TTC549 (cell line): Measurements from ENCODE around the gene WDR59.

Experiments
- FAIRE-seq: peaks from 2 replicates; lab custom pipeline; 2012; peaks lifted over from hg19 to GRCh38; lab: Jason Lieb, UNC

Gene WDR59

GRCh38 chr16:74903120-74903519 is 81.8 kb downstream of the WDR59 start:
- FAIRE-seq: no peak

DNA sequence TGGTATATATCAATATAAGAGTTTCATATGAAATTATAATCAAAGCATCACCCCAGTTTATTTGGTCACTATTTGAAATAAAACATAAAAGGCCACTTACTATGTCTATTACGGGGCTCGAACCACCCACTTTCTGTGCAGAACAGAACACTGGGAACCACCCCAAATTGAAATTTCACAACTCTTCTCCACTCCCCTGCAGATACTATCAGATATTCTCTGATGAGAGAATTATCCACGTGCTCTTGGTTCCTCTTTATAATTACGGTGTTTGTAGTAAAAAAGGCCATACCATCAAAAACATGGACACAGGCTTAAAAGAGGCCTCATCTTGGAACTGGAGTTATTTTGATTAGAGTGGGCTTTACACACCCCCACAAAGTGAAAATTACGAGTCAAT is 82.8 kb downstream of the WDR59 start:
- no peak for FAIRE-seq

GRCh38 chr16:74901606-74902005 is 83.3 kb downstream of the WDR59 start:
- FAIRE-seq: no peak

DNA sequence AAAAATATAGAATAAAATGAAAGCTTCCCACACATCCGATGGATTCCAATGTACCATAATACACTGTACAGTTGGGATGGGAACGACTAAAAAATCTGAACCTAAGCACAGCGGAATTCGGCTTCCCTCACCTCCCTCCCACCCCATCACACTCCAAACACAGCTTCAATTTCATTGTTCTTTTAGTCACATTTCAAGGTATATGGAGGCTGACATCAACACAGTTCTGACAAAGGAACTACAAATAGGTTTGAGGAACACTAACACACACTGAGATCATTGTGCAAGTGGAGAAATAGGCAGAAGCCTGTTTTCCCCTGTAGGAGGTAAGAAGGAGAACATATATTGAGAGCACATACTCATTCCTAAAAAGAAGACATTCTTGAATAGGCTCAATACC is 85.1 kb downstream of the WDR59 start:
- FAIRE-seq: no peak

GRCh38 chr16:74898659-74899058 is 86.3 kb downstream of the WDR59 start:
- FAIRE-seq: no peak

DNA sequence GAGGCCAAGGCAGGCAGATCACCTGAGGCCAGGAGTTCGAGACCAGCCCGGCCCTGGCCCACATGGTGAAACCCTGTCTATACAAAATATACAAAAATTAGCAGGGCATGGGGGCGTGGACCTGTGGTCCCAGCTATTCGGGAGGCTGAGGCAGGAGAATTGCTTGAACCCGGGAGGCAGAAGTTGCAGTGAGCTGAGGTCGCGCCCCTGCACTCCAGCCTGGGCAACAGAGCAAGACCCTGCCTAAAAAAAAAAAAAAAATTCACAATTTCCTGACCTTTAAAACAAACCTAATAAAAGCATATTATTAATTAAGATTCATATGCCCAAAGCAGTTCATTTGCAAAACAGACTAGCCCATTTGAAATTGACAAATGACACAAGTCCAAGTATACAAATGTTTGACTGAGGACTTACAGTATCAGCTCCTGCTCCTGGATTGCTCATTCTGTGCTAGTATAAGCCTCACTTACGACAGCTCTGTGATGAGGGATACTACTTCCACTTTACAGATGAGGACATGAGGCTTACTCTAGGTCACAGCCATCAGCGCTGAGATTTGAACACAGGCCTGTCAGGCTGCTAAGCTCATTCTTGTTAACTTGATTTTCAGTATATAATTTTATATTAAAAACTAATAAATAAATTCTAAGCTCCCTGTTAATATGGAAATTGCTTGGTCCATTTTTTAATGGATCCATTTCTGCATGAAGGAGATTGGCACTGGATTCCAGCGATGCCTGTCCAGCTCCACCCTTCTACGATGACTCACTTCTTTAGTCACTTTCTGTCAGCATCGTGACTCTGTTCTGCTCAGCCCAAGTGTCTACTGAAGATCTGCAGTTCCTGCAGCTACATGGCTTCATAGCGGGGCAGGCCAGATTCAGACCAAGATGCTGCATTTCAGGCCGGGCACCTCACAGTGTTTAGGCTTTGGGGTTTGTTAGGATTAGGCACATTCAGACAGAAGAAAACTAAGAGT is 88.2 kb downstream of the WDR59 start:
- FAIRE-seq: no peak

DNA sequence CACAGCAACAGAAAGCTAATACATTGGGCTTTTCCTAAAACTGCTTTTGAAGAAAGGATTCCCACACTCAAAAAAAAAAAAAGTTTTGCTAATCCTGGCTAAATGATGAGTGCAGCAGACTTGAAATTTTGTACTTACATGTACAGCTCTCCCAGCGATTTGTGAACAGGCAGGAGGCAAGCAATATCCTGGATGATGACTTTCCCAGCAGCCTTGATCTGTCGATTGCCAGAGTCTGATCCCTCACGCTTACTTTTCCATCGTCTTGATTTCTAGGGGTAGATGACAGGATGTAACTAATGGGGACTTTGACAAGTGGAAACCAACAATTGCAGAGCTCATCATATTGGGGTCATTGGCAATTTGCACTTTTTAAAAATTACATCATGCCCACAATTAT is 91.4 kb downstream of the WDR59 start:
- no peak for FAIRE-seq

DNA sequence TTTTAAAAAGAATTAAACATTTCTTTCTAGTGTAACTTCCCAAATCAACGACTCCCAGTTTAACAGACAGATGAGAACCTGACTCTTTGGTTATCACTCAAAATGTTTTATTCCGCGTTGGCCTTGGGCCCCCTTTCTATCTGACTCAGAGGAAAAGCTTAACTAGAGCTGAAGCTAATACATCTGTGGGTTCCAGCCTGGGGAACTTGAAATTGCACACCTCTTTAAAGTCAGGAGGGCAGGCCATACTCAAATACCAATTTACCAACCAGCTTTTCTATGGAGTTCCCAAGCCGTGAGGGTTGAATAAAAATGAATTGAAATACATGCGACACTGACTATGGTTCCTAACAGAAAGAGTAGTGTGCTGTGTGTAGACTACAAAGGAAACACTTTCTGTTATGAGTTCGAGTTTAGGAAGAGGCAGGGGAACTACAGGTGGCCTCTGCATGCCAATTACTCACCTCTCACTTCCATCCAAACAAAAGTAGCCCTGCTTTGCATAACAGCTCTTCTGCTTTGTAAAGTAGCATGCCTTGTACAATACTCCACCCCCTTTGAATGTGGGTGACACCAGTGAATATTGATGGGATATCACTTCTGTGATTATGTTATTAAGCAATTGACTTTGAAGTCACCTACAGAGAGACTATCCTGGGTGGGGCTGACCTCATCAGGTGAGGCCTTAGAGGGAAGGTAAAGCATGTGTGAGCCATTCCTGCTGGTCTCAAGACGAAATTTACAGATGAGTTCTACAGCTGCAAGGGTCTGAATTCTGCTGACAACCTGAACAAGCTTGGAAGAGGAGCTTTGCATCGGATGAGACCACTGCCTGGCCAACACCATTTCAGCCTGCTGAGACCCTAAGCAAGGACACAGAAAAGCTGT is 92.1 kb downstream of the WDR59 start:
- FAIRE-seq: no peak

- no peak for FAIRE-seq
These were observed 96.0 kb downstream of the WDR59 start for GRCh38 chr16:74888888-74889287.

- FAIRE-seq: no peak
These were observed 96.6 kb downstream of the WDR59 start for GRCh38 chr16:74888232-74888862.

- FAIRE-seq: no peak
These were observed 97.8 kb downstream of the WDR59 start for GRCh38 chr16:74887084-74887483.

GRCh38 chr16:74877706-74878105 is 107.2 kb downstream of the WDR59 start:
- FAIRE-seq: no peak

DNA sequence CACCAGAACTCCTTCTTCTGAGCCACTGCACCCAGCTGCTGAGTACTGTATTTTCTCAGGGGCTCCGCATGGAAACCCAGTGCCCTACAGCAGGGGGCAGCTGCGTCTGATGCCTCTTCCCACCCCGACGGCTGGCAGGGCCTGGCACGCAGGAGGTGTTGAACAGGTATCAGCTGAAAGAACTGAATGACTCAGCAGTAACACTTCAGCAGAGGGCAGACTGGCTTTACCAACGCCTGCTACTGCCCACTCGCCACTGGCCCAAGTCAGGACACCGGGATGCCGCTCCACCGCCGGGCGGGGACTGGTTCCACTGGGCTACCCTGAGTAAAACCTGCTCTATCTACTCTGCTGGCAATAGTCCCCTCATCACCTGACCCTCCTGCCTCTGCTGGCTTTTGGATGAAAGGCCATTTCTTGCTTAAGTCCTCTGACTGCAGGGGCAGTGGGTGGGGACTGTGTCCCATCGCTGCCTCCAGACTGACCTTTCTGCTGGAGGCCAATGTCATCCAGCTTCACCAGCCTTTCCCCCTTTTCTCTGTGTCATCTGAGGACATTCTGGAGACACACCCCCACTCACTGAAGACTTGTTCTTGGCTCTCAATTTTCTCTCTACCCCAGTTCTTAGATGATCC is 109.9 kb downstream of the WDR59 start:
- FAIRE-seq: no peak

DNA sequence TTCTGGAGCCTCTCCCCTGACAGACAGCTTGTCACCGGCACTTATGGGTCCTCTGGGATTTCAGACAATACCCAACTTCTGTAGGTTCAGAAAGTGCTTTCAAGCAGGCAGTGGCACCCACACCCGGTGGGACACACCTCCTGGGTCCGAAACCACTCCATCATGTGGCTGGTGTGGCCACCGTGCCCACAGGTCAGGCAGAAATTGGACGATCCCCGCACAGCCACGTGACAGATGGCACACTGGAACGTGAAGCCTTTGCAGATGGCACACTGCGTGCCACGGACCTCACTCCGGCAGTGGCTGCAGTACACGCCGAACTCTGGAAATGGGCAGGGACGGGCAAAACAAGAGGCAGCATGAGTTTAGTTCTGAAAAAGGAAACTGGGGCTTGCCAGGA is 110.8 kb downstream of the WDR59 start:
- FAIRE-seq: no peak

DNA sequence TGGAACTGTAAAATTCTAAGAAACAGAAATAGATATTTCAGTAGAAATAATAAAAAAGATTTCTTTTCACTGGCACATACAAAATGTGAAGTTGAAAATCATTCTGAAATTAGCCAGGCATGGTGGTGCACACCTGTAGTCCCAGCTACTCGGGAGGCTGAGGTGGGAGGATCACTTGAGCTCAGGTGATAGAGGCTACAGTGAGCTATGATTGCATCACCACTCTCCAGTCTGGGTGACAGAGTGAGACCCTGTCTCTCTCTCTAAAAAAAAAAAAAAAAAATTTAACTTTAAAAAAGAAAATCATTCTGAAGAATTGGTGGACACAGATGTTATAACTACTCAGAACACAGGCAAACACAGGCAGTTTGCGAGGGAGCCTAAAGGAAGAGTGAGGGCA is 112.6 kb downstream of the WDR59 start:
- FAIRE-seq: no peak

GRCh38 chr16:74871608-74872007 is 113.3 kb downstream of the WDR59 start:
- FAIRE-seq: no peak

DNA sequence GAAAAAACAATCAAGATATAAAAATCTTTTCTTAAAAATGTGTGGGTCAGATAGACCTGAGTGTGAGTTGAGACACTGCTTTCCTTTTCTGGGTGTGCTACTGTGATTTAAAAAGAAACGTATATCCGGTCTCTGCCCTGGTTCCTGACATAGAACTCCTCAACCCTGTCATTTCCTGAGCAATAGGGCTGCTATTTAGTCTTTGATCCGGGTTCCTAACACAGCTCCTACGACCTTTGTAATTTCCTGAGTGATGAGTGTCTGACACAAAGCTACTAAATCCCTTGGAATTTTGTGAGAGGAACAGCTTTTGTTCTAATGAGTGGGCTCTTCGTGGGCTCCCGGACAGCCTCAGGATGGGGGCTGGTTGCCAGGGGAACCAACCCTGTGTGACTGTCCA is 116.4 kb downstream of the WDR59 start:
- FAIRE-seq: no peak

GRCh38 chr16:74868035-74868434 is 116.9 kb downstream of the WDR59 start:
- no peak for FAIRE-seq

GRCh38 chr16:74867281-74867849 is 117.6 kb downstream of the WDR59 start:
- no peak for FAIRE-seq

DNA sequence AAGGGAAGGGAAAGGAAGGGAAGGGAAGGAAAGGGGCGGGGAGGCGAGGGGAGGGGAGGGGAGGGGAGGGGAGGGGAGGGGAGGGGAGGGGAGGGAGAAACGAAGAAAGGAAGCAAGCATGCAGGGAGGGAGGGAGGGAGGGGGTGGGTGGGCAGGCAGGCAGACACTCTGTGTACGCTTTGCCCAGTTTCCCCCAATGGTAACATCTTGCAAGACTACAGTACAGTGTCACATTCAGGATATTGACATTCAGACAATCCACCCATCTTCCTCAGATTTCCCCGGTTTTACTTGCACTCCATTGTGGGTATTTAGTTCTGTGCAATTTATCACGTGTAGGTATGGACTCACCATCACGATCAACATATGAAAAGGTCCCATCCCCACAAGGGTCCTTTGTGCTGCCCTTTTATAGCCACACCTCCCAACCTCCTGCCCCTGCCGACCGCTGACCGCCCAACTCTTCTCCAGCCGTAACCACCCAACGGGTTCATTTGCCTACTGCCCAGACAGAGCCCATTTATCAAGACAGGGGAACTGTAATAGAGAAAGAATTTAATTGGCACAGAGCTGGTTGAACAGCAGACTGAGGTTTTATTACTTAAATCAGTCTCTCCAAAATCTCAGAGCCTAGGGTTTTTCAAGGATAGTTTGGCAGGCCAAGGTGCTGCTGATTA is 118.9 kb downstream of the WDR59 start:
- FAIRE-seq: no peak

- no peak for FAIRE-seq
These were observed 122.1 kb downstream of the WDR59 start for GRCh38 chr16:74862743-74863244.
